ENCODE measurements around the gene PIK3R4.

Gene PIK3R4

GRCh38 chr3:130739848-130740247, 6.8 kb downstream of the PIK3R4 start:
- DNase-seq, result no peak

DNA sequence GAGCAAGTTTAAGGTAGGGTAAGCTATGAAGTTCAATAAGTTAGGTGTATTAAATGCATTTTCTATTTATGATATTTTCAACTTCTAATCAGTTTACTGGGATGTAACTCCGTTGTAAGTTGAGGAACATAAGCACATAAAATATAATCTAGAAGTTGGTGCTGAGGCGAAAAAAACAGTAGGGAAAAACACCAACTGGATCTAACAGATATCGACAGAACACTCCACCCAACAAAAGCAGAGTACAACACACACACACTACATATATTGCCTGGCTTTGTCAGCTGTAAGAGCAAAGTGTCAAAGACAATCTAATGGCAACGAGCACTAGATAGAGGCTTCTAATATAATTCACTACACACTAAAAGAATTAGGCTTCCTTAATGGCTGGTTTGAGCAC, 8.4 kb downstream of the PIK3R4 start:
- no peak for DNase-seq

DNA sequence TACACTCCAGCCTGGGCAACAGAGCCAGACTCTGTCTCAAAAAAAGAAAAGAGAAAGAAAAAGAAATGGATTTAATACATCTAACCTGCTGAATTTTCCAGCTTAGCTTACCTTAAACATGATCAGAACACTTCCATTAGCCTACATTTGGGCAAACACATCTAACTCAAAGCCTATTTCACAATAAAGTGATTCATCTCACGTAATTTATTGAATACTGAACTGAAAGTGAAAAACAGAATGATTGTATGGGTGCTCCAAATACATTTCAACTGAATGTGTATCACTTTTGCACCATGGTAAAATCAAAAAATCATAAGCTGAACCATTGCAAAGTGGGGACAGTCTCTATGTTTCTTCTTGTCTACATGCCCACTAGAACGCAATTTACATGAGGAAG, 9.0 kb downstream of the PIK3R4 start:
- no peak for DNase-seq

- no peak for DNase-seq
Observed at GRCh38 chr3:130733236-130733875, 13.3 kb downstream of the PIK3R4 start.

- no peak for DNase-seq
Observed at GRCh38 chr3:130732501-130732900, 14.1 kb downstream of the PIK3R4 start.

- no peak for DNase-seq
Observed at GRCh38 chr3:130731817-130732216, 14.8 kb downstream of the PIK3R4 start.

GRCh38 chr3:130729154-130729553, 17.5 kb downstream of the PIK3R4 start:
- DNase-seq, result no peak

DNA sequence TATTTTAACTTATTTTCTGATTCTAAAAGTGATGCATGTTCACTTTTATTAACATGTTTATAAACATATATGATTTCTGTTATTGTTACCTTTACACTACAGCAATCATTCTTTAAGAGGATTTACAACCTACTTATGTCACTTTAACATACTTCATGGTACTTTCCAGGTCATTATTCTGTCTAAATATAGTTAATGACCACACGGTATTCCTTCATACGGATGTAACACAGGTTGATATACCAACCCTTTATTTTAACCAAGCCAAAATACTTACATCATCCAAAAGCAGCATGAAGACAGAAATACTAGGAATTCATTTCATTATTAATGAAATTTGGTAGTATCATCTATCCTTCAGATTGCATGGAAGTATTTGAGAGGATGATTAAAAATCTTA, 18.6 kb downstream of the PIK3R4 start:
- no peak for DNase-seq

- no peak for DNase-seq
Observed at GRCh38 chr3:130725746-130726145, 20.9 kb downstream of the PIK3R4 start.

- no peak for DNase-seq
Observed at GRCh38 chr3:130715616-130716015, 31.0 kb downstream of the PIK3R4 start.

DNA sequence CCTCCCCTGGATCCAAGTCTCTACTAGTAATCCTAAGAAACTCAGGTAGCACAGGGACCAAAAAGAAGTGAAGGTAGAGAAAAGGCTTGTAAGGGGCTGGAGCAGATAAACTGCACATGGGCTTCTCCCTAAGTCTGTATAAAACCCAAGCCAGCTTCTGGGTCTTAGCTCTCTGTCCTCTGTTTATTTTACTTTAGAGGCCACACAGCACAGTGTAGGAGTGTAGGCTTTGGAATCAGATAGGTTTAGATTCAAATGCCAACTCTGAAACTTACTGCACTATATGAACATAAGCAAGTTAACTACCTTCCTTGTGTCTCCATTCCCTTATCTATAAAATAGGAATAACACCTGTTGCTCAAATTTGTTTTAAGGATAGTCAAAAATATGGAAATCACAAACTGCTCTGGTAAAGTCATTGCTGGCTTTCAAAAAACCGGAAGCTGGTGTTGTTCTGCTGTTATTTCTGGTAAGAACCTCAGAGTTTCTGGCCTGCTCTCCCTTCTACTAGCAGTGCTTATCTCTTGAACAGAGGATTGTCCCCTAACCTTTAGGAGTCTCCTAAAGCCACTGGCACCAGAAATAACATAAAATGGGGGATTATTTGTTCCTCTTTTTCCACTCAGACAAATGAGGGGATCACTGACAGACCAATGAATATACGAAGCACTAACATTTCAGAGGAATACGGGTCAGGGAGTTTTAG, 33.8 kb downstream of the PIK3R4 start:
- DNase-seq, result no peak

GRCh38 chr3:130711565-130712324, 34.9 kb downstream of the PIK3R4 start:
- no peak for DNase-seq

DNA sequence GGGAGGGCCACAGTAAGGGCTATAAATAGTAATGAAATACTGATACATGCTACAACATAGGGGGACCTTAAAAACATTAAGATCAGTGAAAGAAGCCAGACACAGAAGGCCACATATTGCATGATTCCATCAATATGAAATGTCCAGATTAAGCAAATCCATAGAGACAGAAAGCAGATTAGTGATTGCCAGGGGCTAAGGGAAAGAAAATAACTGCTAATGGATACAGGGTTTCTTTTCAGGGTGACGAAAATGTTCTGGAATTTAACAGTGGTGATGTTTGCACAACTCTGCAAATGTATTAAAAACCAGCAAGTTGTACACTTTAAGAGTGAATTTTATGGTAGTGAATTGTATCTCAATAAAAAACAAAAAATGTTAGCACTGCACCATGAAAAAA, 37.0 kb downstream of the PIK3R4 start:
- DNase-seq, result no peak

DNA sequence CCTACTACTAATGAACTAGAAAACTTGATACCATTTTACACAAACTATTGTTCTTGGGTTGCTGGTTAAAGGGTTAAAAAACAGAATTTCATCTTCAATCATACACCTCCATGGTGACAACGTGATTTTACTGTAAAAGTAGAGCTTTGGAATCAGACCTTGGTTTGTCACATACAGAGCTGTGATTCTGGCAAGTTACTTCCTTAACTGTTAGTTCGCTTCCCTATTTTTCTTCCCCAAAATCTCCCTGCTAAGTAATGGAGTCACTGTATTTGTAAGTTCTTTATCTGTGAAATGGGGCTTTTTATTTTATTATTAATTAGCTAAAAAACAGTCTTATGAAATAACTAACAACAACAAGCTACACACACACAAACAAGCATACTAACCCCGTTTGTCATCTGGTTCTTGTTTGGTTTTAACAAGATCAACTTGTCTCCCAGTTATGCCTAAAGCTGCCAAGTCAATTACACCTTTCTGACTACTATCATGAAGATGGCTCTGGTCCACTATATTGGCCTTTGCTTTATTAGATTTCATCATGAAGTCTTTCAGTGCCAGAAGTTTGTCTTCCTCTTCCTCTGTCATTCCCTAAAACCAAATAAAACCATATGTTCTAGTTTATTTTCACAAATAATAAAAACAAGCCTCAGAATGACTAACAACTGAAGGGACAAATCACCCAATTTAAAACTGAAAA, 38.6 kb downstream of the PIK3R4 start:
- DNase-seq, result no peak

DNA sequence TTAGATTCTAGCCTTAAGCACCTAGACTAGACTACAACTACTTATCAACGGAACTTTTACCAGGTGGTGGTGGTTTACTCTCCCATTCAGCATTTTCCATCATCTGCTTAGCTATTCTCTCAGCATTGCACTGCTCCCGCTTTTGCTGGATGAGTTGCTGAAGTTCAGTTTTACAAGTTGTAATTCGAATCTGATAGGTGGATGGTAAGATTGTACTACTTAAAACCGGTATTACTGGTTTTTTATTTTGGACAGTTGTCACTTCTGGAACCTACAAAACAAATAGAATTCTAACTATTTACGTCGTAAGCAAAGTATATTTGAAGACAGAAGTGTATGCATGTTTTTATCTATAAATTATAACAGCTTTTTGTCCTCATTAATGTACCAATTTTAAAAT, 41.1 kb downstream of the PIK3R4 start:
- no peak for DNase-seq

DNA sequence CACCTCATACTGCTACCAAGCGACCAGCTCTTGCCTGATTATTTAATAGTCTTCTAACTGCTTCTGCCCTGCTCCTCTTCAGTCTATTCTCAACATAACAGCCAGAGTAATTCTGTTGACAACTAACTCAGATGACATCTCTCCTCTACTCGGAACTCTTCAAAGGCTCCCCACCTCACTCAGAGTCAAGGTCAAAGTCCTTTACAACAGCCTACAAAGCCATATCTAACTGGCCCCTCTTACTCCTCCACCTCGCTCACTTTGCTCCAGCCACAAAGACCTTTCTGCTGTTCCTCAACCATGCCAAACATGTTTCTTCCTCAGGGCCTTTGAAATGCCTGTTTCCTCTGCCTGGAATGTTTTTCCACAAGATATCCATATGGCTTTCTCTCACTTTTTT, 43.6 kb downstream of the PIK3R4 start:
- no peak for DNase-seq

DNA sequence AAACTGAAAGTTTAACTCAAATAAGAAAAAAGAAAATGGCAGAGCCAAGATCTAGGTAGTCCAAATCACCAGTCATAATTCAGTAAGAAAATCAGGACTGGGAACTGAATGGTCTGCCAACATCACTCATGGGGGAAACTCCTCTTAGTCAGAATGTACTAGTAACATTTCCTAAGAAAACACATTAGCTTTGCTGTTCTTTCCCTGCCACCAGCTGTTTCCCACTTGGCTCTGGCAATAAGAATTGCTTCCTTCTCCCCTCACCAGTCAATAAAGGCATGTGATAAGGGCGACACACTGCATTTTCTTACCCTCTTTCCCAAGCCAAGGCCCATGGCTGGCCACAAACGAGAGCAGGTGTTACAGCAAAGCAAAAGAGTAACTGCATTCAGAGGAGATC, 46.1 kb downstream of the PIK3R4 start:
- DNase-seq, result no peak

GRCh38 chr3:130699765-130700164, 46.9 kb downstream of the PIK3R4 start:
- no peak for DNase-seq

DNA sequence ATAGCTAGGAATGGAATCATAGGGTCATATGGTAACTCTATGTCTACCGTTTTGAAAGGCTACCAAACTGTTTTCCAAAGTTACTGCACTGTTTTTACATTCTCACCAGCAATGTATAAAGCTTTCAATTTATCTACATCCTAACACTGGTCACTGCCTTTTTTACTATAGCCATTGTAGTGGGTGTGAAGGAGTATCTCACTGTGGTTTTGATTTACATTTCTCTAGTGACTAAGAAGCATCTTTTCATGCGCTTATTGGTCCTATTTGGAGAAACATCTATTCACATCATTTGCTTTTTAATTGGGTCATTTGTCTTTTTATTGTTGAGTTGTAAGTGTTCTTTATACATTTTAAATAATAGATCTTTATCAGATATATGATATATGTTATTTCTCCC, 53.3 kb downstream of the PIK3R4 start:
- DNase-seq, result no peak

DNA sequence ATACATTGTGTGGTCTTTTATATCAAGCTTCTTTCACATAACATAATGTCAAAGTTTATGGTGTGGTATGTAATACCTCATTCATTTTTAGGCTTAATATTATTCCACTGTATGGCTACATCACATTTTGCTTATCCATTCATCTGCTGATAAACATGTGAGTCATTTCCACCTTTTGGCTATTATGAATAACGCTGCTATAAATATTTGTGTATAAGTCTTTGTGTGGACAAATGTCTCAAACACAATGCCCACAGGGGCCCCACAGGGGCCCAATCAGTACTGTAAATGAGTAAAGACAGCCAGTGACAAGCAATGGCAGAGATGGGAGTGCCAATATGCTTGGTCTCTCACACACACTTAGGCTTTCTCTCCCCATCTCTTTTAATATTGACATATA, 54.2 kb downstream of the PIK3R4 start:
- no peak for DNase-seq

DNA sequence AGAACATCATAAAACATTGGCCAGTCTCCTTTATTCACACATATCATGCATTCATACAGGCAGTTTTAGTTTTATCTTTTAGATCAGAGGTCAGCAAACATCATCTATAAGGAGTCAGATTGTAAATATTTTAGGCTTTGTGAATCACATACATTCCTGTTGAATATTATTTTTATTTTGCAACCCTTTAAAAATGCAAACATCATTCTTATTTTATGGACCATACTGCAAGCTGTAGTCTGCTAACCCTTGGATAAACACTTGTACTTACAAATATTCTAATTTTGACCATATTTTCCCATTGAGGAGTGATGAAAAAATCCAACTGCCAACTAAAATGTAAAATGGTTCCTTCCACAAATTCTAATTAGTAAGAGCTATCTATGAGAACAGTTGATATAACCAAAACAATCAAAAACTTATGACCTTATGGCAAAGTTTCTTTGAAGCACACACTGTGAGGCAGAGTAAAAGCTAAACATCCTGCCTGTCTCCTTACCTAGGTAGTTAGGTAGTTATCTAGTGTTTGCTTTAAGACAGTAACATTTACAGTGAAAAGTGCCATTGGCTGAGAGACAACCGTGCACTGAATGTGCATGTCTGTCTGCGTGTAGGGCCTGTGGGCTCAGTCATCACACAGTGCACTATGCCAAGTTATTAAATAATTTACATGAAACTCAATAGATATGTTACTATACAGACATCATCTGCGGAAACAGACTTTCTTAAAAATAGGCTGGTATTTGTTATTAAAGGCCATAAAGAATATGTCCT, 57.7 kb downstream of the PIK3R4 start:
- DNase-seq, result no peak

- DNase-seq, result no peak
Observed at GRCh38 chr3:130688015-130688688, 58.5 kb downstream of the PIK3R4 start.

All from activated effector memory CD4-positive, alpha-beta T cell treated with anti-CD3 and anti-CD28 coated beads, Interleukin-2, amount 50 U/mL, for 16 hours (primary cell).